Right lung (tissue), 5 donors: ENCODE data around the gene LRRC8A. TPM values are rescaled to one million over a fixed set of nuclear protein-coding genes. Genes with fewer than 3 reads are reported as not detected.
A peak's percentile ranks its signal among the peaks of the same experiment; 100 is the strongest.
"Not testable (repeated sequence)": the region's sequence is repeated elsewhere in the genome, so short reads cannot be mapped to it uniquely, and the experiment has no call there.

Experiments used
- DNase-seq, 2 donors: peaks; one replicate each; pipeline ENCODE4 v3.0.0-alpha.2; 2013
- polyA plus RNA-seq, 5 donors: library from polyadenylated mRNA; unstranded; fragments of 120-200 nt; gene quantifications; one replicate each; pipeline versions ENCODE4 v1.2.1 to v1.2.3, GENCODE V29; 2013; ENCODE audit warnings: inconsistent platforms in 1 of 5, low replicate concordance in 1 of 5; ENCODE audit not compliant: insufficient read length in 5 of 5, insufficient read depth in 1 of 5

LRRC8A gene
- polyA plus RNA-seq, 5 donors: 23.2 to 30.0 (median 26.5) TPM

DNA sequence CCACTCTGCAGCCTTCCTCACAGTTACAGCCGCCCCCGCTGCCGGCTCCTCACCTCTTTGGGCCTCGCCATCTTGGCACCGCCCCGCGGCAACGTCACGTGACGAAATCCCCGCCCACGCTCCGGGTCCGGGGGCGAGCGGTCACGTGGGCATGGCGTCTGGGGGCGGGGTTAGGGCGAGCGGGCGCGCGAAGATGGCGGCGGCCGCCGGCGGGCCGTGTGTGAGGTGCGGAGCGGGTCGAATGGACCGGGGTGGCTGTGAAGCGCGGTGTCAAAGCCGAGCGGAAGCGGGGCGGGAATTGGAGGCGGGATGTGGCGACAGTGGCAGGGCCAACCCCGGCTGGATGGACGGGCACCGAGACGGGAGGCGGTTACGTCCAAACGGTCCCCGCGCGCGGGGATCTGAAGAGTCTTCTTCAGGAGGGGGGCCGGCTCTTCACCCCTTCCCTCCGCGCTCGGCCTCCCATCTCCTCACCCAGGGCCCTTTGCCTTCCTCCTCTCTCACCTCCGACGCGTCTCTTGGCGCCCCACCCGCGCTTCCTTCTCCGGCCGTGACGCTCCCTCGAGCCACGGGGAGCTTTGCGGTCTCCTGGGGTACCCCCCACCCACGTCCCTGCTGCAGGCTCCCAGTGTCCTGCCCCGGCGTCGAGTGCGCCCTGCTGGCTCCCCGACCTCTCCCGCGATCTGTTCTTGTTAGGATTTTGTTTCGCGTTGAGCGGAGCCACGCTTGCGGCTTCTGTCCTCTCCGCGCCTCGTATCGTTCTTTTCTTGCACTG is 65.8 kb downstream of the LRRC8A start, which contains the start of the genes DOLK and NUP188:
TSS of gene DOLK (minus strand) at position 77 of the 775 bp plus-strand sequence. CDS start 300 bp downstream, outside the sequence.
TSS of gene NUP188 (plus strand) at position 173 of the 775 bp plus-strand sequence. CDS start at position 194, 21 bp downstream.
- DNase-seq: peak; percentile 93 to 94

- DNase-seq: not testable (repeated sequence)
Measured at GRCh38 chr9:128961403-128961802, 79.5 kb downstream of the LRRC8A start.

Other genes with a start within 250 kb of the LRRC8A start
- 10 to 100 TPM; 38.7 to 66.0 (median 46.9) TPM for gene DYNC2I2, start 225.3 kb upstream of the LRRC8A start, polyA plus RNA-seq
- gene SET, start 192.9 kb upstream of the LRRC8A start, polyA plus RNA-seq: 100 to 1,000 TPM; 498 to 635 (median 599) TPM
- 10 to 100 TPM; 11.6 to 13.8 (median 12.8) TPM for gene PKN3, start 179.6 kb upstream of the LRRC8A start, polyA plus RNA-seq
- 10 to 100 TPM in 2 of 5 donors, 1 to 10 TPM in 3; 8.3 to 14.6 (median 9.6) TPM for gene ZDHHC12, start 158.0 kb upstream of the LRRC8A start, polyA plus RNA-seq
- 10 to 100 TPM; 20.4 to 32.3 (median 28.7) TPM for gene ZER1, start 110.2 kb upstream of the LRRC8A start, polyA plus RNA-seq
- gene TBC1D13, start 94.9 kb upstream of the LRRC8A start, polyA plus RNA-seq: 10 to 100 TPM; 20.5 to 30.0 (median 26.3) TPM
- gene ENDOG, start 63.6 kb upstream of the LRRC8A start, polyA plus RNA-seq: 10 to 100 TPM in 1 of 5 donors, 1 to 10 TPM in 4; 2.7 to 12.8 (median 4.9) TPM
- gene SPOUT1, start 52.3 kb upstream of the LRRC8A start, polyA plus RNA-seq: 10 to 100 TPM; 23.3 to 48.0 (median 33.9) TPM
- gene KYAT1, start 183 bp upstream of the LRRC8A start, polyA plus RNA-seq: 10 to 100 TPM in 1 of 5 donors, 1 to 10 TPM in 4; 6.6 to 10.1 (median 7.9) TPM
- gene PHYHD1, start 38.8 kb downstream of the LRRC8A start, polyA plus RNA-seq: 10 to 100 TPM; 33.0 to 48.7 (median 41.8) TPM
- gene DOLK, start 65.5 kb downstream of the LRRC8A start, polyA plus RNA-seq: 10 to 100 TPM in 3 of 5 donors, 1 to 10 TPM in 2; 8.8 to 13.4 (median 10.9) TPM
- gene NUP188, start 65.6 kb downstream of the LRRC8A start, polyA plus RNA-seq: 10 to 100 TPM; 48.7 to 66.7 (median 51.0) TPM
- gene SH3GLB2, start 146.2 kb downstream of the LRRC8A start, polyA plus RNA-seq: 10 to 100 TPM; 54.2 to 83.2 (median 67.8) TPM
- gene MIGA2, start 154.5 kb downstream of the LRRC8A start, polyA plus RNA-seq: 10 to 100 TPM; 11.7 to 22.0 (median 18.9) TPM
- gene DOLPP1, start 199.0 kb downstream of the LRRC8A start, polyA plus RNA-seq: 10 to 100 TPM; 13.2 to 18.4 (median 14.7) TPM
- 10 to 100 TPM; 19.3 to 31.8 (median 22.0) TPM for gene CRAT, start 228.7 kb downstream of the LRRC8A start, polyA plus RNA-seq
- gene PTPA, start 229.3 kb downstream of the LRRC8A start, polyA plus RNA-seq: 100 to 1,000 TPM; 118 to 167 (median 126) TPM